Measurements from ENCODE around the gene ABCB9. TPM values are rescaled to one million over a fixed set of nuclear protein-coding genes. Genes with fewer than 3 reads are reported as not detected.

ABCB9 gene
- total and polyA plus RNA-seq, 8 donors, result 1.3 to 6.7 (median 3.1) TPM

GRCh38 chr12:122928404-122929147 is 37.7 kb downstream of the ABCB9 start:
- no peaks in the 10 kb centered on the region for H3K36me3 ChIP-seq
- TF ChIP-seq, protein P1, sequence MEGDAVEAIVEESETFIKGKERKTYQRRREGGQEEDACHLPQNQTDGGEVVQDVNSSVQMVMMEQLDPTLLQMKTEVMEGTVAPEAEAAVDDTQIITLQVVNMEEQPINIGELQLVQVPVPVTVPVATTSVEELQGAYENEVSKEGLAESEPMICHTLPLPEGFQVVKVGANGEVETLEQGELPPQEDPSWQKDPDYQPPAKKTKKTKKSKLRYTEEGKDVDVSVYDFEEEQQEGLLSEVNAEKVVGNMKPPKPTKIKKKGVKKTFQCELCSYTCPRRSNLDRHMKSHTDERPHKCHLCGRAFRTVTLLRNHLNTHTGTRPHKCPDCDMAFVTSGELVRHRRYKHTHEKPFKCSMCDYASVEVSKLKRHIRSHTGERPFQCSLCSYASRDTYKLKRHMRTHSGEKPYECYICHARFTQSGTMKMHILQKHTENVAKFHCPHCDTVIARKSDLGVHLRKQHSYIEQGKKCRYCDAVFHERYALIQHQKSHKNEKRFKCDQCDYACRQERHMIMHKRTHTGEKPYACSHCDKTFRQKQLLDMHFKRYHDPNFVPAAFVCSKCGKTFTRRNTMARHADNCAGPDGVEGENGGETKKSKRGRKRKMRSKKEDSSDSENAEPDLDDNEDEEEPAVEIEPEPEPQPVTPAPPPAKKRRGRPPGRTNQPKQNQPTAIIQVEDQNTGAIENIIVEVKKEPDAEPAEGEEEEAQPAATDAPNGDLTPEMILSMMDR (IDR thresholded peaks at IDR 0.05), result no peak
- no peak overlapping the region for H3K27ac ChIP-seq
- FAIRE-seq, result no peak
- no peak overlapping the region for H3K4me3 ChIP-seq
- no peaks in the 10 kb centered on the region for H3K4me1 ChIP-seq
- intact Hi-C loops (cut with DNase I), result no loop called here
- 84 to 87% methylated on average over 12 of the region's 12 CpGs for WGBS, 2 donors
- no peak for ATAC-seq
- H3K27me3 ChIP-seq, result no peaks in the 10 kb centered on the region
- no peaks in the 10 kb centered on the region for H3K9me3 ChIP-seq
- DNase-seq, result no peak

DNA sequence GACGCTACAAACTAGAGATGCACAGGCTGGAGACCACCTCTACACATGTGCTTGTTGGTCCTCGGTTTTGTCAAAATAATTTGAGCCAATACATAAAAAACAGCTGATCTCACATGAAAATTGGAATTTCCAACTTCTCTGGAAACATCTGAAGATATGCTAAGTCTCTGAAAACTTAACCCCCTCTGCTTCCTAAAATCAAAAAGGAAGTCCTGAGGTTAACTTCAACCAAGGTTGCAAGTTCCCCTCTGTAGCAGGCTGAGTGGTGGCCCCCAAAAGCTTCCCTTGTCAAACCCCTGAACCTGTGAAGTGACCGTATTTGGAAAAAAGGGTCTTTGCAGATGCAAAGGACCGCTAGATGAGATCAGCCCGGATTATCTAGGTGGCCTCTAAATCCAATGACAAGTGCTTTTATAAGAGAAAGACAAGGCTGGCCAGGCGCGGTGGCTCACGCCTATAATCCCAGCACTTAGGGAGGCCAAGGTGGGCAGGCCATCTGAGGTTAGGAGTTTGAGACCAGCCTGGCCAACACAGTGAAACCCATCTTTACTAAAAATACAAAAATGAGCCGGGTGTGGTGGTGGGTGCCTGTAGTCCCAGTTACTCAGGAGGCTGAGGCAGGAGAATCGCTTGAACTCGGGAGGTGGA is 38.4 kb downstream of the ABCB9 start:
- H3K27me3 ChIP-seq, result no peaks in the 10 kb centered on the region
- TF ChIP-seq, protein P1 (IDR thresholded peaks at IDR 0.05), result no peak
- no peaks in the 10 kb centered on the region for H3K9me3 ChIP-seq
- intact Hi-C loops (cut with DNase I), result no loop called here
- H3K4me3 ChIP-seq, result no peak overlapping the region
- FAIRE-seq, result no peak
- 87 to 88% methylated on average over 11 of the region's 11 CpGs for WGBS, 2 donors
- H3K36me3 ChIP-seq, result no peaks in the 10 kb centered on the region
- no peak for DNase-seq
- no peak overlapping the region for H3K27ac ChIP-seq
- H3K4me1 ChIP-seq, result no peaks in the 10 kb centered on the region
- ATAC-seq, result no peak

- Histone ChIP-seq H3K4me1 (peaks cover 0 to 3% (median 0%) of the 10 kb centered on the region in 3 donors), H3K9me3 (no peaks in the 10 kb centered on the region), H3K36me3 (no peaks in the 10 kb centered on the region), H3K27me3 (no peaks in the 10 kb centered on the region), H3K27ac (no peak overlapping the region), H3K4me3 (no peak overlapping the region)
- ATAC-seq, result peak in 1 of 4 donors; percentile 41
- no peak for DNase-seq
- no peak for FAIRE-seq
- intact Hi-C loops (cut with DNase I), result no loop called here
- 45 to 51% methylated on average over 8 of the region's 8 CpGs for WGBS, 2 donors
- TF ChIP-seq, protein P1 (IDR thresholded peaks at IDR 0.05), result no peak
Observed at GRCh38 chr12:122921917-122922316, 44.3 kb downstream of the ABCB9 start.

DNA sequence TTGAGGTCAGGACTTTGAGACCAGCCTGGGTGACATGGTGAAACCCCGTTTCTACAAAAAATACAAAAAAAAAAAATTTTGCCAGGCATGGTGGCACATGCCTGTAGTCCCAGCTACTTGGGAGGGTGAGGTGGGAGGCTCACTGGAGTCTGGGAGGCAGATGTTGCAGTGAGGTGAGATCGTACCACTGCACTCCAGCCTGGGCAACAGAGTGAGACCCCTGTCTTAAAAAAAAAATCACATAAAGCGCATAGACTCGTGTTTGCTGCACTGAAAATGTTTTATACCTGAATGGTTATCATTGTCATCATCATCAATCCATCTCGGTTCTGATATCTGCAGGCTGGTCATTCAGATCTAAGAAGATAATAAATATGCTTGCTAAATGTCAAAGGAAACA is 45.6 kb downstream of the ABCB9 start:
- peaks cover 0 to 3% (median 0%) of the 10 kb centered on the region in 3 donors for H3K4me1 ChIP-seq
- WGBS, 2 donors, result 77 to 78% methylated on average over 5 of the region's 5 CpGs
- H3K27me3 ChIP-seq, result no peaks in the 10 kb centered on the region
- no peaks in the 10 kb centered on the region for H3K9me3 ChIP-seq
- no peaks in the 10 kb centered on the region for H3K36me3 ChIP-seq
- DNase-seq (no peak), FAIRE-seq (no peak), ATAC-seq (no peak)
- H3K27ac ChIP-seq, result no peak overlapping the region
- TF ChIP-seq, protein P1 (IDR thresholded peaks at IDR 0.05), result no peak
- intact Hi-C loops (cut with DNase I), result no loop called here
- H3K4me3 ChIP-seq, result no peak overlapping the region

- FAIRE-seq (no peak), DNase-seq (no peak), ATAC-seq (no peak)
- intact Hi-C loops (cut with DNase I), result no loop called here
- H3K27me3 ChIP-seq, result no peaks in the 10 kb centered on the region
- H3K36me3 ChIP-seq, result no peaks in the 10 kb centered on the region
- H3K27ac ChIP-seq, result no peak overlapping the region
- no peak overlapping the region for H3K4me3 ChIP-seq
- H3K9me3 ChIP-seq, result no peaks in the 10 kb centered on the region
- 72 to 81% methylated on average over 2 of the region's 2 CpGs for WGBS, 2 donors
- TF ChIP-seq, protein P1 (IDR thresholded peaks at IDR 0.05), result no peak
- peaks cover 0 to 3% (median 0%) of the 10 kb centered on the region in 3 donors for H3K4me1 ChIP-seq
Observed at GRCh38 chr12:122918827-122919226, 47.4 kb downstream of the ABCB9 start.

Measured in pancreas (tissue), 10 donors.